Dendritic cell treated with granulocyte-macrophage colony-stimulating factor and Interleukin-4, amounts not matched to agents 40 ng/mL and 50 ng/mL, for 4 days (primary cell): ENCODE measurements around the gene SKI.

ENCODE experiments used
- H3K27ac Mint-ChIP-seq: one replicate; pipeline ENCODE4 v1.8.0; 2022; ENCODE audit warnings: mild to moderate bottlenecking, mixed read lengths
- H3K27me3 Mint-ChIP-seq: one replicate; pipeline ENCODE4 v1.8.0; 2022; ENCODE audit warnings: mild to moderate bottlenecking, mixed read lengths
- H3K36me3 Mint-ChIP-seq: one replicate; pipeline ENCODE4 v1.8.0; 2022; ENCODE audit warnings: low read depth, mixed read lengths
- H3K4me1 Mint-ChIP-seq: one replicate; pipeline ENCODE4 v1.8.0; 2022; ENCODE audit warnings: low read depth, mixed read lengths
- H3K4me3 Mint-ChIP-seq: one replicate; pipeline ENCODE4 v1.8.0; 2022; ENCODE audit warnings: mild to moderate bottlenecking, moderate library complexity, mixed read lengths
- H3K9me3 Mint-ChIP-seq: one replicate; pipeline ENCODE4 v1.8.0; 2022; ENCODE audit warnings: mixed read lengths
- intact Hi-C: fragments of 100-400 bp; cut with micrococcal nuclease; formaldehyde crosslinking; loops from one replicate; pipeline ENCODE4 v1.15.0; 2022

Gene SKI

DNA sequence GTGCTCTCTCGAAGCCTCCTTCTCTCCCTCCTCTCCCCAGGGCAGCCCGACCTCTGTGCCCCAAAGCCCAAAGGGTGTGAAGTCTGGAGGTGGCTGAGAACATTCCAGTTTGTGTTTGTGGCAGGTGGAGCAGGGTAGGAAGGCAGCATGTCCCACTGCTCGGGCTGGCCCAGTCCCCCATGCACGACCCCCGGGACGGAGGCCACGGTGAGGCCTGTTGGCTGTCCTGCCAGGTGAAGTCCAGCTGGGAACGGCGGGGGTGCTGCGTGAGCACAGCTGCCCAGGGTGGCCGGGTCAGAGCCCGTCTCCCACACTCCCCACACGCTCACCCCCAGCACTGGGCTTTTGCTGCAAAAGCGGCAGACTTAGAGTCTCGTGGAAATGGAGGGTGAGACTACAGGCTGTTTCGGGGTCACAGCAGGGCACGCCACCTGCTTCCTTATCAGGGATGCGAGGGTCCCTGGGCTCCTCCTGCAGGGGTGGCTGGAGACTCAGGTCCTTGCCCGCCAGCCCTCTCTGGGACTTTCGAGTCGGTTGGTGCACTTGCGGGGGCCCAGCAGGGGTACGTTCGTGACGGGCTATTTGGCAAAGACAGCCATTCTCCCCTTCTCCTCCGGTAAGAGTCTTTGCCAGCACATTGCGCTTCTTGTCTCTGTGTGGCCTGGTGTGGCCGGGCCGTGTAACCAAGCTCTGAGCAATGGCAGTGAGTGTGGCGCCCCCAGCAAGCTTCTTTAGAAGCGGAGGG, 123.0 kb downstream of the SKI start:
- Mint-ChIP-seq H3K27ac (no peak overlapping the region), H3K4me3 (no peak overlapping the region), H3K27me3 (peaks cover 8% of the 10 kb centered on the region), H3K9me3 (no peaks in the 10 kb centered on the region), H3K4me1 (no peaks in the 10 kb centered on the region), H3K36me3 (no peaks in the 10 kb centered on the region)
- intact Hi-C loops: no loop called here

DNA sequence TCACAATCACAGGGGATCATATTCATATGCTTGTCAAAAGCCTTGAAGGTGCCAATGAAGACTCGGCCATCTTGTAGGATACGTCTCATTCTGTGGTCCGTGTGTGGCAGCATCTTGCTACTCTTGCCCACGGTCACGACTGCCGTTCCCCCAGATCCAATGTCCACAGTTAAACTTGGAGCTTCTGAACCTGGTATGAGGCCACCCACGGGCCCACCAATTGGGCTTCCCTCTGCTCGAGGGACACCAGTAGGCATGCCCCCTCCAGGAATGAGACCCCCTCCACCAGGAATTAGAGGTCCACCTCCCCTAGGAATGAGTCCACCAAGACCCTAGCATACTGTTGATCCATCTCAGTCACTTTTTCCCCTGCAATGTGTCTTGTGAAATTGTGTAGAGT, 123.6 kb downstream of the SKI start:
- Mint-ChIP-seq H3K36me3 (no peaks in the 10 kb centered on the region), H3K27ac (no peak overlapping the region), H3K27me3 (peaks cover 8% of the 10 kb centered on the region), H3K9me3 (no peaks in the 10 kb centered on the region), H3K4me3 (no peak overlapping the region), H3K4me1 (no peaks in the 10 kb centered on the region)
- intact Hi-C loops: no loop called here

- H3K27me3 Mint-ChIP-seq: peaks cover 8% of the 10 kb centered on the region
- no peak overlapping the region for H3K27ac Mint-ChIP-seq
- intact Hi-C loops: no loop called here
- no peaks in the 10 kb centered on the region for H3K36me3 Mint-ChIP-seq
- H3K4me3 Mint-ChIP-seq: no peak overlapping the region
- no peaks in the 10 kb centered on the region for H3K4me1 Mint-ChIP-seq
- no peaks in the 10 kb centered on the region for H3K9me3 Mint-ChIP-seq
Measured at GRCh38 chr1:2352341-2352896, 124.3 kb downstream of the SKI start.

DNA sequence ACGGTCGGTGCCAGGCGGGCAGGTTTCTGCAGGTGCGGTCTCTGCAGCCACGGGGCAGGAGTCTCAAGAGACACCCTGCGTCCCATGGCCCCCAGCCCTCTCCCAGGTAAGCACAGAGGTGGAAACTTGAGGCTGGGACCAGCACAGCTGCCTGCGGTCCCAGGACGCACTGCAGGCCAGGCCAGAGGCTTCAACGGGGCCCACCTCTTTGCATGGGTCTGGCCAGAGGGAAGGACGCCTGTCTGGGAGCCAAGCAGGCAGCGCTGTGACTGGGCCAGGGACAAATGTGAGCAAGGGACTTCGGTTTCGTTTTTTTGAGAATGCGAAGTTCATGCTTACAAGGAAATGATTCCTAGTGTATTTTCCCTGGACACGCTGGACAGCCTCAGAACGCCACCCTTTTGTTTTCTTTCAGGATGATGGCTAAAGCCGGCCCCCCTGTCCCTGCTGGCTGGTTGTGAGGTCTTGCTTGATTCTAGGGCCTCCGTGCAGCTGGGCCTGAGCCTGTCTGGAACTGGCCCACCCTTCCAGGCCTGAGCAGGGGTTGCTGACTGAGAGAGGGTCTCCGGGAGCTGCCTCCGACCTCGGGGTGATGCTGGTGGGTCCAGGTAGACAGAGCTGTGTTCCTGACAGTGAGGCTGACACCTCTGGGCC, 124.9 kb downstream of the SKI start:
- Mint-ChIP-seq H3K27me3 (peaks cover 8% of the 10 kb centered on the region), H3K4me1 (no peaks in the 10 kb centered on the region), H3K4me3 (no peak overlapping the region), H3K9me3 (no peaks in the 10 kb centered on the region), H3K36me3 (no peaks in the 10 kb centered on the region), H3K27ac (no peak overlapping the region)
- intact Hi-C loops: no loop called here

- Mint-ChIP-seq H3K4me3 (no peak overlapping the region), H3K27ac (no peak overlapping the region), H3K27me3 (peaks cover 8% of the 10 kb centered on the region), H3K4me1 (no peaks in the 10 kb centered on the region), H3K36me3 (no peaks in the 10 kb centered on the region), H3K9me3 (no peaks in the 10 kb centered on the region)
- intact Hi-C loops: no loop called here
Measured at GRCh38 chr1:2353551-2354438, 125.7 kb downstream of the SKI start.

GRCh38 chr1:2354511-2355372, 126.6 kb downstream of the SKI start:
- H3K27me3 Mint-ChIP-seq: peaks cover 8% of the 10 kb centered on the region
- peaks cover 7% of the 10 kb centered on the region for H3K4me1 Mint-ChIP-seq
- H3K27ac Mint-ChIP-seq: no peak overlapping the region
- no peak overlapping the region for H3K4me3 Mint-ChIP-seq
- intact Hi-C loops: no loop called here
- no peaks in the 10 kb centered on the region for H3K9me3 Mint-ChIP-seq
- H3K36me3 Mint-ChIP-seq: no peaks in the 10 kb centered on the region

- Mint-ChIP-seq H3K27ac (no peak overlapping the region), H3K36me3 (no peaks in the 10 kb centered on the region), H3K4me3 (no peak overlapping the region), H3K4me1 (peaks cover 15% of the 10 kb centered on the region), H3K27me3 (peaks cover 10% of the 10 kb centered on the region), H3K9me3 (no peaks in the 10 kb centered on the region)
- intact Hi-C loops: no loop called here
Measured at GRCh38 chr1:2355373-2356261, 127.5 kb downstream of the SKI start.

GRCh38 chr1:2356401-2356800, 128.3 kb downstream of the SKI start:
- intact Hi-C loops: no loop called here
- H3K27me3 Mint-ChIP-seq: peaks cover 8% of the 10 kb centered on the region
- H3K27ac Mint-ChIP-seq: no peak overlapping the region
- H3K4me1 Mint-ChIP-seq: peaks cover 15% of the 10 kb centered on the region
- no peak overlapping the region for H3K4me3 Mint-ChIP-seq
- no peaks in the 10 kb centered on the region for H3K36me3 Mint-ChIP-seq
- H3K9me3 Mint-ChIP-seq: no peaks in the 10 kb centered on the region

DNA sequence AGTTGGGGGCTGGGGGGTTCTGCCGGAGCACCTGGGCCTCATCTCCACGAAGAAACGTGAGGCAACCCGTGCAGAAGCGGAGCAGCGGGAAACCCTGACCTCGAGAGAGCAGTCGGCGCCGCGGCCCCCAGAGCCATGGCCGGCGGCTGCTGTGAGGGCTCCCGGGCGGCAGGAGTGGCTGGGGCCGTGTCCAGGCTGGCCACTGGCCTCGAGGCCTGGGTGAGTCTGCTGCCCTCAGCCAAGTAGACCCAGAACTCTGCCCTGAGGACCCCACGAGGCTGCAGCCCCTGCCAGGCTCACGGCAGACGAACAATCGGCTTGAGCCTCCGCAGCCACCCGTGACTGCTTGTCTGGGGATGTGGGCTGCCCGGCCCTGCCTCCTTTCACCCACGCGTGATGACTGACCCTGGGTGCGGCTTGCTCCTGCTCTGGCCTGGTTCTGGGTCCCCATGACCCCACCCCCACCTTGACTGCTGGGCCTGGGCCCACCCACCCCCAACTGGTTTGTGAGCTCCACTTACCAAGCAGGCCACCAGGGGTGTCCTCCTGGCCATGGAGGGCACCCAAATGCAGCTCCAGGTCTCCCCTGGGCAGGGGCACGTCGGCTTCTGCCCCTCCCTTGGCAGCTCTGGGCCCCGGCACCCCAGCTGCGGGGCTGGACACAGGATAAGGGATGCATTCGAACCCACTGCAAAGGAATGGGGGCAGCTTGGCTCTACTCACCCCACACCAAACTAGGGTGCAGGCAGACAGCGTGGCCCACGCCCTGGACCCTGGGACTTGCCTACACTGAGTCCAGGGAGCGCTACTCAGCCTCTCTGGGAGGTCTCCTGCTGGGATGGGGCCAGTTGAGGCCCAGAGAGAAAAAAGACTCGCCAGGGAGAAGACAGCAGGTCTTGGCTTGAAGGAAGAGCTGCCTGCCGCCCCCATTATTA, 129.1 kb downstream of the SKI start:
- Mint-ChIP-seq H3K27me3 (peaks cover 8% of the 10 kb centered on the region), H3K36me3 (no peaks in the 10 kb centered on the region), H3K4me1 (peaks cover 15% of the 10 kb centered on the region), H3K4me3 (no peak overlapping the region), H3K27ac (no peak overlapping the region), H3K9me3 (no peaks in the 10 kb centered on the region)
- intact Hi-C loops: no loop called here

DNA sequence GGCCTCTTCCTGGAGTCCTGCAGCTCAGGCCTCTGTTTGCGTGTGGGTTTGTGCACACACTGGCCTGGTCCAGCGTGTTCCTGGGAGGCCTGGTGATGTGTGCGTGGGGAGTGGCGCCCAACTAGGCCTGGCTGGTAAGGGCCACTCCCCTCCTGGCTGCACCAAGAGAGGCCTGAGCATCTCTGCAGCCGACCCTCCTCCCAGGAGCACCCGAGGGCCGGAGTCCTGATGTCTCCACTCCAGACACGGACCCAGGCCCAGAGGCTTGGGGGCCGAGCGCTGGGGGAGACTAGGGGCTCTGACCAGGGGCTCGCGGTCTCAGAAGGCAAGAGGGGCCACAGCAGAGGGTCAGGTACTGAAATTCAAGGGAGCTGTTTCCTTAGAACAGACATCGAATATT, 130.0 kb downstream of the SKI start:
- intact Hi-C loops: no loop called here

GRCh38 chr1:2358651-2359640, 130.8 kb downstream of the SKI start:
- peaks cover 5% of the 10 kb centered on the region for H3K27me3 Mint-ChIP-seq
- intact Hi-C loops: no loop called here
- H3K4me1 Mint-ChIP-seq: peaks cover 15% of the 10 kb centered on the region
- H3K27ac Mint-ChIP-seq: peak overlapping the region; percentile 1
- H3K36me3 Mint-ChIP-seq: no peaks in the 10 kb centered on the region
- peaks cover 5% of the 10 kb centered on the region for H3K9me3 Mint-ChIP-seq
- no peak overlapping the region for H3K4me3 Mint-ChIP-seq

More for the DNA sequence above, 130.0 kb downstream of the SKI start:
- H3K36me3 Mint-ChIP-seq: no peaks in the 10 kb centered on the region
- H3K4me1 Mint-ChIP-seq: peaks cover 15% of the 10 kb centered on the region
- no peak overlapping the region for H3K4me3 Mint-ChIP-seq
- peaks cover 5% of the 10 kb centered on the region for H3K27me3 Mint-ChIP-seq
- no peaks in the 10 kb centered on the region for H3K9me3 Mint-ChIP-seq
- H3K27ac Mint-ChIP-seq: no peak overlapping the region
